Activated naive CD4-positive, alpha-beta T cell treated with Interleukin-2 at 50 U/mL for 16 hours (primary cell): ENCODE measurements around the gene OAS1.

Source experiments
- DNase-seq: peaks from one replicate; pipeline ENCODE4 v3.0.0-alpha.2; 2020

Gene OAS1

GRCh38 chr12:112967858-112968257, 61.1 kb downstream of the OAS1 start:
- no peak for DNase-seq
